Stimulated activated CD8-positive, alpha-beta memory T cell treated with anti-CD3 and anti-CD28 coated beads, Interleukin-2, amount 100 ng/mL, for 1 hour (primary cell): ENCODE measurements around the gene CSNK2A1.
A peak's percentile ranks its signal among the peaks of the same experiment; 100 is the strongest.

Source experiments
- DNase-seq, 2 donors: peaks; one replicate each; pipeline ENCODE4 v3.0.0-alpha.2; 2020; ENCODE audit warnings: low read depth in 2 of 2

The CSNK2A1 gene

GRCh38 chr20:564192-564591 is 20.6 kb upstream of the CSNK2A1 start:
- no peak for DNase-seq

DNA sequence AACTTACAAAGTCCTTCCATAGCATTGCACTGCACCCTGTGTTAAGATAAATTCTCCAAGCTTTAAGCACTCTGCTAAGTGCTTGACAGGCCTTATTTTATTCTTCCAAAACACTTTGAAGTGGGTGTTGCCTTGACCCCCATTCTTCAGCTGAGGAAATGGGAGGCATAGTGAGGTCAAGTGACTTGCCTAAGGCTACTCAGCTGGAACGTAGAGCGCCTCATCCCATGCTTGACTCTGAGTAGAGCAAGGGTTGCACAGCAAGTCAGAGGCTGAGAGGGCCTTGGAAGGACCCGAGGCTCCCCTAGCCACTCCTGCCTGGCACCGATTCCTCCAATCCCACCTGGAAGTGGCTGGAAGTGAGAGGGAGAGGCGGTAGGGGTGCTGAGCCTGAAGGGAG is 19.6 kb upstream of the CSNK2A1 start:
- DNase-seq: no peak

DNA sequence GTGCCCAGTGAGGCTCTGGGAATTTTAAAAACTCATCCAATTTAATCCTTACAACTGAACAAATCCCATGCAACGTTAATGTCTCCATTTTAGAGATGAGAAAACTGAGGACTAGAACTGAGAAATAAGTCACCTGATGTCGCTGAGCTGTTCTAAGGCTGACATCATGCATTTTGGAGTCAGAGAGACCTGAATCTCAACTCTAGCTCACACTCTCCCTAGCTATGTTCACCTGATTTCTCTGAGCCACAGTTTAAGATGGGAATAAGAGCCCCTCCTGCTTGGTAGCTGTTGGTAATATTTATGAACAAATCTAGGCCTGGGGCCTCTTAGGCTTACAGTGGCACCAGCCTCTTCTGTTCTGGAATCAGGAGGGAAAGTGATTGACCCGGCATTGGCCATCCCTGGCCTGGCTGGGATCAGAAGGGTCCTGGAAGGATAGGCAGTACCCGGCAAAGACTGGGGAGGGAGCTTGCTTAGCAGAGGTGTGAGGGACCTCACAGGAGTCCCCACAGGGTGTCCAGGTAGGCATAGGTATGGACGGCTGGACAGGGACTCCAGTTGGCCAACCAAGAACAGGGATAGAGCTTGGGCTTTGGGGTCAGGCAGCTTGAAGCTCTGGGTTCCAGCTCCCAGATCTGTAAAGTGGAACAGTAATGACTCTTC is 18.8 kb upstream of the CSNK2A1 start:
- no peak for DNase-seq

GRCh38 chr20:561437-562231 is 18.0 kb upstream of the CSNK2A1 start:
- DNase-seq: peak in 1 of 2 donors; percentile 10

GRCh38 chr20:560680-561079 is 17.1 kb upstream of the CSNK2A1 start:
- DNase-seq: no peak

GRCh38 chr20:558117-558516 is 14.5 kb upstream of the CSNK2A1 start:
- no peak for DNase-seq

- no peak for DNase-seq
Measured at GRCh38 chr20:556984-557383, 13.4 kb upstream of the CSNK2A1 start.

GRCh38 chr20:555976-556385 is 12.4 kb upstream of the CSNK2A1 start:
- DNase-seq: no peak

DNA sequence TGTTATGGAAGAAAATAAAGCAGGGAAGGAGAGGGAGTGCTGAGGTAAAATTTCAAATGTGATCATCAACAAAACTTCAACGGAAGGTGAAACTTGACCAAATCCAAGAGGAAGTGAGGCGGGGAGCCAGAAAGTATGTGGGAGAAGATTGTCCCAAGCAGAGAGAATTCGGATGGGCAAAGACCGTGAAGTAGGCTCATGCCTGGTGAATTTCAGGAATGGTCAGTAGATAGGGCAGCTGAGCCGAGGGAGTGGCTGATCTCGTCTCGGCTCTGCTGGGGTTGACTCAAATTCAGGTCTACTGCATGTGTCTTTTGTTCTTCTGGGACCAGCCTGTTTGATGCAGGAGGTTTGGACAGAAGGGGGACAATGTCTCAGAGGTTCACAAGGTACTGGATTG is 7.0 kb upstream of the CSNK2A1 start:
- no peak for DNase-seq

DNA sequence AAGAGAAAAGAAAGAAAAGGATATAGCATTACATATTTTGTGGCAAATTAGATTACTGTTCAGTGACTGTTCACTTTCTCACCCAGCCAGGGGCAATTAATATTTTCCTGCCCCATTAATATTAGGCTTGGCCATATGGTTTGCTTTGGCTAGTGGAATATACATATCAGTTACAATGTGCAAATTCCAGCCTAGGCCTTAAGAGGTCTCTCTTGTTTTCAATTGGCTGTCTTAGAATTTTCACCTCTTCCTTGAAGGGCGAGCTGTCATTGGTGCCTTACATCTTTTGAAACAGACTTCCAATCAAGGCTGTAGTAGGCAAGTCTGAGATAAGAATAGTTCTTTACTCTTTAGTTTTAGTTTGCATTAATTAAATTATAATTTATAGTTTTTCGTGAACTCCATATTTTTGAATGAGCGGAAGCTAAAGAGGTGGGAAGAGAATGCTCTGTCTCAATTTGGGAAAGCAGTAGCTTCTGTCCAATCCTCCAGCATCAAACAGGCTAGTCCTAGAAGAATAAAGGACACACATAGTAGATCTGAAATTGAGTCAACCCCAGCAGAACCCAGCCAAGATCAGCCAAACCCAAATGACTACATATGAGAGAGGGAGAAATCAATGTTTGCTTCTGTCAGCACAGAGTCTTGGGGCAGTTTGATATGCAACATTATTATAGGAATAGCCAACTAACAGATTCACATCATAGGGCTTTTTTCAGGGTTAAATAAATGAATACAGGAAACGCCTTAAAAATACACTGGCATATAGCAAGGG is 6.3 kb upstream of the CSNK2A1 start:
- DNase-seq: no peak

DNA sequence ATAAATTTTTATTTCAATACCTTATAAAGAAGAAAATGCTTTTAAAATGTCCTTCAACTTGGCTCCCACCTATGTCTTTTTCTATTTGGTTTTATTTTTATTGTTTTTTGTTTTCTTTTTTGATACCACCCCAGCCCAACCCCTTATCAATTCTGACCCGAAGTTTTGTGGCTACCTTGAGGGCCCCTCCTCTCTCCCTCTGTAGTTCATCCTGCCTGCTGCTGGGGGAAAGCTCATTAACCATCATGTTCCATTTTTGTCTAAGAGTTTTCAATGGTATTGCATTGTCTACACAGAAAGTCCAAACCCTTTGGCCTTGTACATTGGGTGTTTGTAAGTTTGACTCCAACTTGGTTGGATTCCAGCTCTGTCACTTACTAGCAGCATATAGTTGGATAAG is 5.3 kb upstream of the CSNK2A1 start:
- DNase-seq: no peak

- DNase-seq: no peak
Measured at GRCh38 chr20:547394-547793, 3.8 kb upstream of the CSNK2A1 start.

- DNase-seq: no peak
Measured at GRCh38 chr20:546353-546752, 2.8 kb upstream of the CSNK2A1 start.

DNA sequence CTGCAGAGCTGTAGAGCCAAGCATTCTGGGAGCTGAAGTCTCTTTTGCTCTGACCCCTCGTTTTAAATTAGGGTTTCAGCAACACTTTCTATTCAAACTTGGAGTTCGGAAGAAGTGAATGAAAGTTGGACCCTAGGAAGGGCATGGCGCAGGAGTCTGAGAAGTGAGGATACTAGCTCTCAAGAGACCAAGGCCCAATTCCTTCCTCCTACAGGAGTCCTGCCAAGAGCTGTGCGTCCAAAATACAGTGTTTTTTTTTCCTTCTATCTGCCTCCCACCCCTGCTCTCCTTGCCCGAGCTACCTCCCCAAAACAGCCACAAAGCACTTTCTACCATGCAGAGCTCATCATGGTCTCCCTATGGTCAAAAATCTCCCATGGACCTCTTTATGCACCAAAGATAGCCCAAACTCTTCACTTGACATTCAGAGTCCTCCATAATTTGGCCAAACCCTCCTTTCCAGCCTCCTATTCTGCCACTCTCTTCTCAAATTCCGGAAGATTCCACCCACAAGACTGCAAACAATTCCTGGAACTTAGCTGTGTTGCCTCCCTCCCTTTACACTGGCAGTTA is 649 bp upstream of the CSNK2A1 start:
- no peak for DNase-seq

- DNase-seq: no peak
Measured at GRCh38 chr20:542777-543368, 717 bp downstream of the CSNK2A1 start.

- DNase-seq: no peak
Measured at GRCh38 chr20:540391-541201, 3.0 kb downstream of the CSNK2A1 start.

GRCh38 chr20:539848-540247 is 3.7 kb downstream of the CSNK2A1 start:
- no peak for DNase-seq

DNA sequence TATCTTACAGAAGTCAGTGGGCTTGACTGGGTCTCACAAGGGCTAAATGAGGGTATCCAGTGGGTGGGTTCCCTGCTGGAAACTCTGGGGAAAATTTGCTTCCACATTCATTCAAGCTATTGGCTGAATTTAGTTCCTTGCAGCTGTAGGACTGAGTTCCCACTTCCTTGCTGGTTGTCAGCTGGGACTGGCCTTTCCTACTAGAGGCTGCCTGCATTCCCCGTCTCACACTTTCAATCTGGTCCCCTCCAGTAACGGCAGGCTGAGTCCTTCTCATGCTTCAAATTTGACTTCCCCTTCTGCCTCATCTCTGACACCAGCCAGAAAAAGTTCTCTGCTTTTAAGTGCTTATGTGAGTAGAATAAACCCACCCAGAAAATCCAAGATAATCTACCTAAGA is 4.4 kb downstream of the CSNK2A1 start:
- DNase-seq: no peak

DNA sequence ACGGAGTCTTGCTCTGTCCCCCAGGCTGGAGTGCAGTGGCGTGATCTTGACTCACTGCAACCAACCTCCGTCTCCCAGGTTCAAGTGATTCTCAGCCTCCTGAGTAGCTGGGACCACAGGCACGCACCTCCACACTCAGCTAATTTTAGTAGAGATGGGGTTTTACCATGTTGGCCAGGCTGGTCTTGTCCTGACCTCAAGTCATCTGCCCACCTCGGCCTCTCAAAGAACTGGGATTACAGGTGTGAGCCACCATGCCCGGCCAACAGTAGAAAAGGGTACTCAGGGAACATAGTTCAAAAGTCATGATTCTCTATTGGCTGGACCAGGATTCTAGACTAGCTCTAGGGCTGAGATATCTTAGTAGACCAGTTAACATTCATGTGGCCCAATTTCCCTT is 5.6 kb downstream of the CSNK2A1 start:
- no peak for DNase-seq

GRCh38 chr20:536426-537010 is 7.1 kb downstream of the CSNK2A1 start:
- DNase-seq: no peak

DNA sequence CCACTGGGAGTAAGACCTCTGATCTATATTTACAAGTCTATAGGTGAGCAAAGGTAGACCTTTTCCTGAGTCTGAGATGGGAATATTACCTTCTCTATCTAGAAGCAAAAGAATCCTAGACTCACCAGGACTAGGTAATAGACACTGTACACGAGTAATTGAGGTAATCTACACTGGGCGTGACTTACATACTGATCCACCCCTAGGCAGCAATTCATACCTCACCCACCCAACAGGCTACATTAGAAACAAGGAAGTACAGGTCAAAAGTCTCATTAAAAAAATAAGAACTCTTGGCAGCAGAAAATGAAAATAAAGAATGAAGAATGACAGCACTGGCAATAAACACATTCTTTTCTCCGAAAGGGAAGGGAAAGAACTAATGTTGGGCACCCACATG is 7.6 kb downstream of the CSNK2A1 start:
- no peak for DNase-seq
